BLaER1 treated with 17β-estradiol and CSF1 and Interleukin-3, amounts not matched to agents 10 nM and 100 nM (cell line): ENCODE results near the gene OGFR.
A peak's percentile ranks its signal among the peaks of the same experiment; 100 is the strongest.

Experiments
- H3K27ac ChIP-seq, 11 experiments: shearing (Covaris generic); formaldehyde crosslinking; 2 replicates each; pipeline ENCODE4 v1.8.1; 2022
- H3K27me3 ChIP-seq, 11 experiments: shearing (Covaris generic); formaldehyde crosslinking; 2 replicates each; pipeline ENCODE4 v1.8.1; 2022
- H3K36me3 ChIP-seq, 11 experiments: shearing (Covaris generic); formaldehyde crosslinking; 2 replicates each; pipeline ENCODE4 v1.8.1; 2022
- H3K4me1 ChIP-seq, 10 experiments: shearing (Covaris generic); formaldehyde crosslinking; 2 replicates each; pipeline ENCODE4 v1.8.1; 2022
- H3K4me2 ChIP-seq, 11 experiments: shearing (Covaris generic); formaldehyde crosslinking; 2 replicates each; pipeline ENCODE4 v1.8.1; 2022
- H3K4me3 ChIP-seq, 10 experiments: shearing (Covaris generic); formaldehyde crosslinking; 2 replicates each; pipeline ENCODE4 v1.8.1; 2022
- H3K9ac ChIP-seq, 11 experiments: shearing (Covaris generic); formaldehyde crosslinking; 2 replicates each; pipeline ENCODE4 v1.8.1; 2022
- H3K9me3 ChIP-seq, 11 experiments: shearing (Covaris generic); formaldehyde crosslinking; replicated peaks in 1 of 11; 2 replicates each; pipeline ENCODE4 v1.8.1; 2022
- H4K20me1 ChIP-seq, 11 experiments: shearing (Covaris generic); formaldehyde crosslinking; 2 replicates each; pipeline ENCODE4 v1.8.1; 2022
- Cebpa-rat ChIP-seq, 11 experiments: shearing (Covaris generic); IDR thresholded peaks; 2 replicates each; pipeline ENCODE4 v1.8.1; 2022

OGFR gene

GRCh38 chr20:62820208-62820961 lies 15.8 kb downstream of the OGFR start:
- Histone ChIP-seq H3K9me3 (no peaks in the 10 kb centered on the region), H3K9ac (peak overlapping the region in 3 of 11 experiments; percentile 6 to 41 (median 13); a peak in 2 of 22 replicates), H3K4me2 (peak overlapping the region in 10 of 11 experiments; percentile 22 to 99 (median 74); a peak in 20 of 22 replicates), H3K27me3 (peaks cover 50 to 58% (median 54%) of the 10 kb centered on the region in 11 experiments), H4K20me1 (peaks cover 2 to 81% (median 44%) of the 10 kb centered on the region in 11 experiments; a peak in 20 of 22 replicates), H3K36me3 (no peaks in the 10 kb centered on the region), H3K4me1 (peaks cover 48 to 97% (median 91%) of the 10 kb centered on the region in 10 experiments), H3K4me3 (no peak overlapping the region), H3K27ac (no peak overlapping the region)
- TF ChIP-seq Cebpa-rat (IDR thresholded peaks at IDR 0.05), result no peak

GRCh38 chr20:62820962-62821725 lies 16.5 kb downstream of the OGFR start:
- Histone ChIP-seq H3K27me3 (peaks cover 43 to 50% (median 46%) of the 10 kb centered on the region in 11 experiments), H3K9ac (peak overlapping the region in 1 of 11 experiments; percentile 13; a peak in 3 of 22 replicates), H3K4me2 (peak overlapping the region in 10 of 11 experiments; percentile 22 to 99 (median 74); a peak in 17 of 22 replicates), H4K20me1 (peaks cover 0 to 81% (median 39%) of the 10 kb centered on the region in 11 experiments; a peak in 15 of 22 replicates), H3K36me3 (no peaks in the 10 kb centered on the region), H3K27ac (no peak overlapping the region), H3K9me3 (no peaks in the 10 kb centered on the region), H3K4me1 (peaks cover 48 to 97% (median 91%) of the 10 kb centered on the region in 10 experiments), H3K4me3 (no peak overlapping the region)
- no peak for TF ChIP-seq Cebpa-rat (IDR thresholded peaks at IDR 0.05)

GRCh38 chr20:62821726-62822210 lies 17.1 kb downstream of the OGFR start:
- no peak overlapping the region for H3K4me3 ChIP-seq
- no peaks in the 10 kb centered on the region for H3K36me3 ChIP-seq
- no peak overlapping the region for H3K9ac ChIP-seq
- H3K27ac ChIP-seq, result no peak overlapping the region
- H3K27me3 ChIP-seq, result peaks cover 37 to 44% (median 40%) of the 10 kb centered on the region in 11 experiments
- H3K9me3 ChIP-seq, result no peaks in the 10 kb centered on the region
- peaks cover 0 to 80% (median 35%) of the 10 kb centered on the region in 11 experiments; a peak in 12 of 22 replicates for H4K20me1 ChIP-seq
- H3K4me1 ChIP-seq, result peaks cover 49 to 98% (median 92%) of the 10 kb centered on the region in 10 experiments
- TF ChIP-seq Cebpa-rat (IDR thresholded peaks at IDR 0.05), result no peak
- peak overlapping the region in 8 of 11 experiments; percentile 24 to 99 (median 96); a peak in 13 of 22 replicates for H3K4me2 ChIP-seq

GRCh38 chr20:62822239-62822787 lies 17.7 kb downstream of the OGFR start:
- no peak overlapping the region for H3K27ac ChIP-seq
- H3K4me1 ChIP-seq, result peaks cover 48 to 99% (median 93%) of the 10 kb centered on the region in 10 experiments
- peak overlapping the region in 8 of 11 experiments; percentile 22 to 99 (median 96); a peak in 13 of 22 replicates for H3K4me2 ChIP-seq
- no peak for TF ChIP-seq Cebpa-rat (IDR thresholded peaks at IDR 0.05)
- H3K36me3 ChIP-seq, result 0 out of 22 replicates have a peak, but pooled peaks cover 0 to 4% (median 0%) of the 10 kb centered on the region in 11 experiments
- no peak overlapping the region for H3K4me3 ChIP-seq
- H3K9ac ChIP-seq, result no peak overlapping the region
- peaks cover 31 to 38% (median 35%) of the 10 kb centered on the region in 11 experiments for H3K27me3 ChIP-seq
- peaks cover 0 to 76% (median 35%) of the 10 kb centered on the region in 11 experiments; a peak in 12 of 22 replicates for H4K20me1 ChIP-seq
- H3K9me3 ChIP-seq, result no peaks in the 10 kb centered on the region

GRCh38 chr20:62822788-62823651 lies 18.4 kb downstream of the OGFR start:
- Histone ChIP-seq H3K4me3 (no peak overlapping the region), H3K27me3 (peaks cover 24 to 31% (median 28%) of the 10 kb centered on the region in 11 experiments), H3K9ac (peak overlapping the region in 4 of 11 experiments; percentile 5 to 66 (median 56); a peak in 7 of 22 replicates), H3K9me3 (no peaks in the 10 kb centered on the region), H3K36me3 (0 out of 22 replicates have a peak, but pooled peaks cover 0 to 5% (median 0%) of the 10 kb centered on the region in 11 experiments), H3K4me1 (peaks cover 47 to 99% (median 92%) of the 10 kb centered on the region in 10 experiments), H4K20me1 (peaks cover 0 to 69% (median 30%) of the 10 kb centered on the region in 11 experiments; a peak in 11 of 22 replicates), H3K4me2 (peak overlapping the region in 8 of 11 experiments; percentile 80 to 99 (median 91); a peak in 14 of 22 replicates), H3K27ac (peak overlapping the region in 1 of 11 experiments; percentile 47; a peak in 2 of 22 replicates)
- no peak for TF ChIP-seq Cebpa-rat (IDR thresholded peaks at IDR 0.05)

- Histone ChIP-seq H3K36me3 (0 out of 22 replicates have a peak, but pooled peaks cover 0 to 5% (median 0%) of the 10 kb centered on the region in 11 experiments), H3K27me3 (peaks cover 16 to 23% (median 19%) of the 10 kb centered on the region in 11 experiments), H3K9me3 (no peaks in the 10 kb centered on the region), H3K9ac (peak overlapping the region in 8 of 11 experiments; percentile 5 to 66 (median 49); a peak in 13 of 22 replicates), H4K20me1 (peaks cover 0 to 60% (median 25%) of the 10 kb centered on the region in 11 experiments; a peak in 11 of 22 replicates), H3K4me1 (peaks cover 42 to 99% (median 91%) of the 10 kb centered on the region in 10 experiments), H3K4me2 (peak overlapping the region; percentile 65 to 99 (median 83)), H3K27ac (peak overlapping the region in 6 of 11 experiments; percentile 4 to 47 (median 19); a peak in 6 of 22 replicates), H3K4me3 (peak overlapping the region in 2 of 10 experiments; percentile 22 to 41; a peak in 1 of 20 replicates)
- no peak for TF ChIP-seq Cebpa-rat (IDR thresholded peaks at IDR 0.05)
Measured at GRCh38 chr20:62823688-62824475, 19.2 kb downstream of the OGFR start.
